NCI-H446 (cell line): Measurements from ENCODE around the gene KRTAP10-9.
"Not testable (repeated sequence)": the region's sequence is repeated elsewhere in the genome, so short reads cannot be mapped to it uniquely, and the experiment has no call there.

Experiments
- DNase-seq, 2 experiments: peaks; one replicate each; lab custom pipeline; 2025; lab: John Stamatoyannopoulos, UW

KRTAP10-9 gene

DNA sequence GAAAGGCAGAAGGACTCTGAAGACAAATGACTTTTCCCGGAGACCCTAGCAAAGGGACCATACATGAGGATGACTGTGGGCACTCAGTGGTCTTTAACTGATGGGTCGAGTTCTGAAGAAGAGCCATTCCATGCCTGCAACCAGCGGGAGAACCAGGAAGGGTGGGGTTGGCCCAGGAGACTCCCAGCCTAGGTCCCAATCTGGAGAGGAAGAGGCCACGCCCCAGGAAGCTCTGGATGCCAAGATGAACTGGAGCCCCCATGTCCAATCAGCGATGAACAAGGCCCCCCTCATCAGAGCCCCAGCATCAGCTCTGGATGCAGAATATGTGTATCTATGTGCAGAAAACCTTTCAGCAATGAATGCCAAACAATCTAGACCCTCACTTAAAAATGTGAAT is 13.9 kb downstream of the KRTAP10-9 start:
- no peak for DNase-seq

DNA sequence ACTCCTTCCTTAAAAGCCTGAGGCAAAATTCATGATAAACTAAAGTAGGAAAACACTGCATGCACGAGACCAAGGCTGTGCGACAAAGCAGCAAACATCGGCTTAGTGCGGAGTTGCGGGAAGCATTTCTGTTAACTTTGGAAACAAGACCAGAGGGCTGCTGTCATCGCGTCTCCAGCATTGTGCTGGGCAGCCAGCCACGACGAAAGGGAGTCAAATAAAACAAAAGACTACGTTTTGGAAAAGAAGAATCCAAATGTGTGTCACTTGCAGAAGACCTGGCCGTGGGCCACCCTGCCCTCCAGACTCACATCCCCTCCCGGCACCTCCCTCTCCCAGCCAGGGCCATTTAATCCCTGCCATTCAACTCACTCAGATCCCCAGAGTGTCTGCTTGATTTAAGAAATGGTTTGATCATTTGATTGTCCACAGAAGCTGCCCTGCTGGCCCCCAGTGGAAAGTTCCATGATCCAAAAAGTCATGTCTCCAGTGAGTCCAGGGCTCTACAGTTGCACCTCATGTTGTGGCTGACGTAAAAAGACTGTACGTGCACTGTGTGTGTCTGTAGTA is 16.9 kb downstream of the KRTAP10-9 start:
- no peak for DNase-seq

DNA sequence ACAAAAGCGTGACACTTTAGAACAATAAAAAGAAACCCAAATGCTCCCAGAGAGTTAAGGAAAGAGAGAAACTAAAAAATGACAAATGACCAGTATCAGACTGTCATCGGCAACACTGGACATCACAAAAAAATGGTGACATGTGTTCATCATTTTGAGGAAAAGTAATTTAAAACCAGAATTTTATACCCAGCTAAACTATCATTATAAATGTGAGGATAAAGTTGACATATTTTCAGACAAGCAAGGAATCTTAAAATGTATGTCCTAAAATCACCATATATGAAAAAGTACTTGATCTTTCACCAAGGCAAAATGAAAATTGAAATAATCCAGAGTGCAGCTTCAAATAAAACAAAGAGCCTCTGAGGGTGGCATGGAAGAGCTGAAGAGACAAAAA is 18.0 kb downstream of the KRTAP10-9 start:
- DNase-seq, result no peak

DNA sequence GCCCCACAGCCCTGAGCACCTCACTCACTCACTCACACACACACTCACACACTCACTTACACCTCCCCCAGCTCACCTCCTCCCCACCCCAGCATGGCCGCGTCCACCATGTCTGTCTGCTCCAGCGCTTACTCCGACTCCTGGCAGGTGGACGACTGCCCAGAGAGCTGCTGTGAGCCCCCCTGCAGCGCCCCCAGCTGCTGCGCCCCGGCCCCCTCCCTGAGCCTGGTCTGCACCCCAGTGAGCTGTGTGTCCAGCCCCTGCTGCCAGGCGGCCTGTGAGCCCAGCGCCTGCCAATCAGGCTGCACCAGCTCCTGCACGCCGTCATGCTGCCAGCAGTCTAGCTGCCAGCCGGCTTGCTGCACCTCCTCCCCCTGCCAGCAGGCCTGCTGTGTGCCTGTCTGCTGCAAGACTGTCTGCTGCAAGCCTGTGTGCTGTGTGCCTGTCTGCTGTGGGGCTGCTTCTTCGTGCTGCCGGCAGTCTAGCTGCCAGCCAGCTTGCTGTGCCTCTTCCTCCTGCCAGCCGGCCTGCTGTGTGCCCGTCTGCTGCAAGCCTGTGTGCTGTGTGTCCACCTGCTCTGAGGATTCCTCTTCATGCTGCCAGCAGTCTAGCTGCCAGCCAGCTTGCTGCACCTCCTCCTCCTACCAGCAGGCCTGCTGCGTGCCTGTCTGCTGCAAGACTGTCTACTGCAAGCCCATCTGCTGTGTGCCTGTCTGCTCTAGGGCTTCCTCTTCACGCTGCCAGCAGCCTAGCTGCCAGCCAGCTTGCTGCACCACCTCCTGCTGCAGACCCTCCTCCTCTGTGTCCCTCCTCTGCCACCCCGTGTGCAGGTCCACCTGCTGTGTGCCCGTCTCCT is 19.7 kb downstream of the KRTAP10-9 start, which contains the start of gene KRTAP10-11:
TSS of gene KRTAP10-11 (plus strand) at position 49 of the 856 bp plus-strand sequence. CDS start at position 94, 45 bp downstream.
- not testable (repeated sequence) for DNase-seq

DNA sequence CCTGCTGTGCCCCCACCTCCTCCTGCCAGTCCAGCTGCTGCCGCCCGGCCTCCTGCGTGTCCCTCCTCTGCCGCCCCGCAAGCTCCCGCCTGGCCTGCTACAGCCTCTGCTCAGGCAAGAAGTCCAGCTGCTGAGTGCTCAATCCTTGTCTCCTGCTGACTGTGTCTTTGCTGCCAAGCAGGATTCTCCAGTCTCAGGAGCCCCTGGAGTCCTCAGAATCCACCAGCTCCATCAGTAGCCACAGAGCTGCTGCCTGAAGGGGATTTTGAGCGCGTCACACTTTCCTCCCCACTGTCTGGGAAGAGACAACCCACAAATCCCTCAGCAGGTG is 20.3 kb downstream of the KRTAP10-9 start:
- no peak for DNase-seq

DNA sequence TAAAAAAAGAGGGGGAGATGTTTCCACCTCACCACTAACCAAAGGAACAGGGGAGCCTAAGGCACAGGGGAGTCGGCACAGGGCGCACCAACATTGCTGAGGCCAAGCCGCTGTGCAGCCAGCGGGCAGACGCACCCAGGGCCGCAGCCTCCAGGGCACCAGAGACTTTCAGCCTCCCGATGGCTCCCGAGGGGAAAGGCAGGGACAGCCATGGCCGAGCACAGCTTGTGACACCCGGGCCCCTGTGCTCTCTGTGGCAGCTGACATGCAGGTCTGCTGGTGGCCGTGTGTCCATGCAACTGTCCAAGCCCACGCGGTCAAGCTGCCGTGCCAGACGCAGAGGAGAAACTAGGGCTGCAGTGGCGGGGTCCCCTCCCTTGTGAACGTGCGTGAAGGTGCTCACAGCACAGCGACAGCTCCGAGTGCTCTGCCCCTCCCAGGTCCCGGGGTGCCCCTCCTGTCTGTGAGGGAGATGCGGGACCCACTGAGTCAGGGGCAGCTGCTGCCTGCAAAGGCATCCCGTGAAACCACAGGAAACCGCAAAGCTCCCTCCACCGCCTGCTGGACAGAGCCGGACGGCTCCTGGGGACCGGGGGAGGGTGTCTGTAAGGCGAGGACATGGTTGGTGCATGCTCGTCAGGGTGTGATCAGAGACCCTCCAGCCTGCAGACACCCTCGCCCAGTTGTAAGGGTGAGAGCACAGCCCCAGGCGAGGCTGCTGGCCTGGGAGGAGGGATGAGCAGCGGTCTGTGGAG is 21.8 kb downstream of the KRTAP10-9 start:
- DNase-seq, result no peak

DNA sequence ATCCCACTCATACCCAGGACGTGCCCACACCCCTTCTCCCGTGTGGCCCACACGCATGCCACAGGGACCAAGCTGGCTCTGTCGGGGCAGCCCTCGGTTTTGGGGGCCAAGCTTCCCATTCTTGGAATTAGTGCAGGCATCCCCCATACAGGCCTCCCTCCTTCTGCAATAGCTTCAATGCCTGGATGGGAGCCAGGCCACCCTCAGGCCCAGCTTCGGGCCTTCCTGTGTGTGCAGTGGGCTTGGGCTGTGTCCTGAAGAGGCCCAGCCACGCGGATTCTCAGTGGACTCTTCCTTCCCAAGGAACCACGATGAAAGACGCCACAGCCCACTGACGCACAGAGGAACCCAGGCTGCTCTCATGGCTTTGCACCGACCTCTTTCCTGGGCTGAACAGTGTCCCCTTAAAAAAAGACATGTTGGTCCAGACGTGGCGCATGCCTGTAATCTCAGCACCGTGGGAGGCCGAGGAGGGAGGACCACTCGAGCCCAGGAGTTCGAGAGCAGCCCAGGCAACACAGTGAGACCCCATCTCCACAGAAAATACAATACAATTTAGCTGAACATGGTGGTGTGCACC is 22.7 kb downstream of the KRTAP10-9 start:
- no peak for DNase-seq

DNA sequence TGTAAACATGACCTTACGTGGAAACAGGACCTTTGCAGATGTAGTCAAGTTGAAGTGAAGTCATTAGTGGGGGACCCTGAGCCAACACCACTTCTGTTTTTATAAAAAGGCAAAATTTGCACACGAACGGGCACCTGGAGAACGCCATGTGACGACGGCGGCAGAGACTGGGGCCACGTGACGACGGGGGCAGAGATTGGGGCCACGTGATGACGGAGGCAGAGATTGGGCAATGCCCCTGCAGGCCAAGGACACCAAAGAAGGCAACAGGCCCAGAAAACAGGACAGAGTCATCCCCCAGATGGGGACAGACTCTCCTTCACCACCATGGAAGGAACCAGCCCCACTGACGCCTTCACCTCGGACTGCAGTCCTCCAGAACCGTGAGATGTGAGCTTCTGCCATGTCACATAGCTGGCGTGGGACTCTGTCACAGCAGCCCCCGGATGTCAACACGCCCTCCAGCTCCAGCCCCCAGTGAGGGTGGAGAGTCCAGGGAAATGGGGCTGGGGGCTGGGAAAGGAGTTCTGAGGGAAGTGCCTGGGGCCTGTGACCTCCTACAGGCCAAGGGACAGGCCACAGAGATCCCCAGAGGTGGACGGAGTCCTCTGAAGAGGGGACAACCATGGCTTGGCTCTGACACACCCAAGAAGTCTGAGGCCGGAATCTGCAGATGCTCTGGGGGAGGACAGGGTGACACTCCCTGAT is 23.5 kb downstream of the KRTAP10-9 start:
- DNase-seq, result no peak

DNA sequence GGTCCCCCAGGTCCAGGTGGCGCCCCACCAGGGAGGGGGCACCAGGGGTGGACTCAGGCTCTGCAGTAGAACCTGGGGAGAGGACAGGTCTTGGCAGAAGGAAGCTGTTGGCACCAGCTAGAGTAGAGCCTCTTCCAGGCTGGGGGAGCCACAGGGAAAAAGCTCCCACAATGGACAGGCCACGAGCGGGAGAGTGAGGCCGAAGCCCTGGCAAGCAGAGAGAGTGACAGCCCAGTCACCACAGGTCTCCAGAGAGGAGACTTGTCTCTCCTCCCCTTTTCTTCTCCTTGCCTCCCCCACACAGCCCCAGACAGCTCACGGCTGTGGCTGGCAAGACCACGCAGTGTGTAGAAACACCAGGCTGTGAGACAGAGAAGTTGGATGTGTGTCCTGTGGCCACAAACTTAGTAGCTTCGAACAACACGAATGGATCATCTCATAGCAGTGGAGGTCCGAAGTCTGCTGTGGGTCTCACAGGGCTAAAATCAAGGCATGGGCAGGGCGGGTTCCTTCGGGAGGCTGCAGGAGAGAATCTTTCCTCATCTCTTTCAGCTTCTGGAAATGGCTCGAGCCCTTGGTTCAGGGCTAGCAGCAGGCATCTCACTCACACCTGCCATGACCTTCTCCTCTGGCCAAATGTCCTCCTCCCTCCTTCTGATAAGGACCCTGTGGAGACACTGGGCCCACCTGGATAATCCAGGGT is 24.2 kb downstream of the KRTAP10-9 start:
- no peak for DNase-seq

DNA sequence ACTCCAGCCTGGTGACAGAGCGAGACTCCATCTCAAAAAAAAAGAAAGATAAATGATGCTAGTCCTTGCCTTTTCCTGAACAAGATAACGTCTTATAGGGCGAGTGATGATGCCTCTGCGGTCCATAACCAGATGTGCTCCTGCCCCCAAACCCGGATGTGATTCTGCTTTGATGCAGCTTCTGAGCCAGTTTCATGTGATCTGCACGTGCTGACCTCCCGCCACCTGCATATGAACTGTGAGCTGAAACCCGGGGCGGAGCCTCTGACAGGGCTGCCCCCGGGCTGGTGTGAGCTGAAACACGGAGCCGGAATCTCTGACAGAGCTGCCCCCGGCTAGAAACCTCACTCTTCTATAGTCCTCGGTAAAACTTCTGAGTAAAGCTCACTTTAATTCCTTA is 26.2 kb downstream of the KRTAP10-9 start:
- DNase-seq, result no peak

DNA sequence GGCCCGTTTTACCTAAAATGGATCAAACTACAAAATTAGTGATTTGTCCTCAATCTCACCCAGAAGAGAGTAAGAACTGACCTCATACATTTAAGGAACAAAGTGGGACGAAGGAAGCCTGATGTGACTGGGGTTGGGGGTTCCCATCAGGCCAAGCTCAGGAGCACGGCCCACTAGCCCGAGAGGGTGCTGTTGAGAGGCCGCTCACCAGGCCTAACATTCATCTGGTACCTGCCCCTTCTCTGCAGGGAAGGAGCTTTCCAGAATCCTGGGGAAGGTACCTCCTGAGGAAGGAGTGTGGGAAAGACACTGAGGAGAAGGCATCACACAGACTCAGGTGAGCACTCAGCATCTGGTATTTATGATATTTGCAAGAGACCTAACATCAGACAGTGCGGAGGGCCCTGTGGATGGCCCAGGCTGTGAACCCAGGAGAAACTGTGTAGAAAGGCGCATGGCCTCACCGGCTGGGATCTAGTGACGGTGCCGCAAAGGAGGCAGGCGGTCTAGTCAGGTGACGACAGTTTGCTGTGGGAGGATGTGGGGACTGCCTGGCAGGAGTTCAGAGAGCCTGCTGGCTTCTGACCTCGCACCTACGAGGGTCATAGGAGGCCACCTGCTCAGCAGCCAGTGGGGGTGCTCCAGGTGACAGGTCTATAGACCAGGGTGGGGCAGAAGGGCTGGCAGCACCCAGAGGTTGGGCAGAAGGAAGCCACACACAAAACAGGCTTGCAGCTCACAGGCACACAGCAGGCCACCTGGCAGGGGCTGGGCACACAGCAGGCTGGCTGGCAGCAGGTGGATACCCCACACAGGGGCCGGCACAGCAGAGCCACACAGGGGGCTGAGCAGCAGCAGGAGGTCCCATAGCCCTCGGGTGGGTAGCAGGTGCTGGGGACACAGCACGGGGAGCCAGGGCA is 27.0 kb downstream of the KRTAP10-9 start:
- no peak for DNase-seq

DNA sequence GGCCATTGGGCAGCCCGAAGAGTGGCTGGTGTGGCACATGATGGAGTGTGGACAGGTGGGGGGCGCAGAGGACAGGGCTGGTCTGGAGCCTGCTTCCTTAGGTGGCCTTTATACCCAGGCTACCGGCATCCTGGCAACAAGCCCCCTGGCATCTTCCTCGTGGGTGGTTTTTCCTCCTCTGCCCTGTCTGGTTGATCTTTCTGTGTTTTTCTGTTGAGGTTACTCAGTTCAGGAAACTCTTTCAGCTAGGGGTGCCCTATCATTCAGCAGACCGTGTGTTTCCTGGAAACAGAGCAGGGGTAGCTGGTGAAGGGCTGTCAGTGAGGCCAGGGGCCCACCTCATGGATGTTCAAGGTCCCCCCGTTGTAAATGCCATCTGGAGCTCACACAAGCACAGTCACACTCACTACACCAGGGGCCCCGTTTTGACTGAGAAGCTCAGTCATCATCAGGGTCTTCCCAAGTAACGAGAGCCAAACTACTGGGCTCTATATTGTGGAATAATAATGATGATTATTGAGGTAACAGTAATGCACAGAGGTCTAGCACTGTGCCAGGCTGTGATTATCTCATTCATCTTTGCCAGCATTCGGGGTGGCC is 27.8 kb downstream of the KRTAP10-9 start, which contains the start of gene KRTAP12-4:
TSS of gene KRTAP12-4 (minus strand) at position 84 of the 600 bp plus-strand sequence. CDS start at position 39, 45 bp downstream.
- no peak for DNase-seq

DNA sequence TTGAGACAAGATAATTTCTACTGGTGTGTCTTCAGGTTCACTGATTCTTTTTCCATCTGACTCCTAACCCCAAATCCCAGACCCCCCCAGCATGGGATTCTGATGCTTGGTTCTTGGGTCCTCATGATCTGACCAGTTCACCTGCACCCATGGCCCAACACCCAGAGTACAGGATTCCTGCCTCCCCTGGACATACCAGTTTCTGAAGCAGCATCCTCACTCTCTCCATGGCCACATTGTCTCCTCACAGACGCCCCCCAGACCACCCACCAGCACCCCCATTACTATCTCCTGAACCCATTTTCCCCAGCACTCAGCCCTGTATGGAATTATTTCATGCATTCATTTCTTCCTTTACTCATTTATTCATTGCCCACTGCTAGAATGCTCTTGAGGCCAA is 30.0 kb downstream of the KRTAP10-9 start:
- no peak for DNase-seq

DNA sequence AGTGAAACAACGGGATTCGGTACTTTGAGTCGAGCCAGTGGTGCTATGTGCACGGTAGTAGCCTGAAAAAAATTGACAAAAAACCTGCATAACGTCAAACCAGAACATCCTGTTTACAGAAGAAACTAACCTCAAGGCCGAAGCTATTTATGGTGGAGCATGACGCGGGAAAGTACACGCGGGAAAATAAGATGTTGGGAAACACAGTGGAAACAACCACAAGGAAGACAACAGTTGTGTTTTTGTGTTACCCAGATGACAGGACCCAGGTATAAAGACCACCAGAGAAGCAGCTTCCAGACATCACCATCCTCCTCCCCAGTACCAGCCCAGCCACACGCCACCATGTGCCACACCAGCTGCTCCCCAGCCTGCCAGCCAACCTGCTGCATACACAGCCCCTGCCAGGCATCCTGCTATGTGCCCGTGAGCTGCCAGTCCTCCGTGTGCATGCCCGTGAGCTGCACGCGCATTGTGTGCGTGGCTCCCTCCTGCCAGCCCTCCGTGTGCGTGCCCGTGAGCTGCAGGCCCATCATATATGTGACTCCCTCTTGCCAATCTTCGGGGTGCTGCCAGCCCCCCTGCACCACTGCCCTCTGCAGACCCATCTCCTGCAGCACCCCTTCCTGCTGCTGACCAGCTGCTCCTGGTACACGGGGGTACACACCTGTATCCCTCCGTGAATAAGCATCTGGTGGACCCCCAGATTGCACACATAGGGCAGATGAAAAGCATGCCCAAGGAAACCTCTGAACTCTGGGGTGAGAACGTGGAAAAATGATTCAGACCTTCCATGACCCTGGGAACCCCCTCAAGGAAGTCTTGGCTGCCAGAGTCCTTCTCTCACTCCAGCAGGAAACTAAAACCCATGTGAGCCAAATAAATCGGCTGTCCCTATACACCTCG is 31.0 kb downstream of the KRTAP10-9 start, which contains the start of gene KRTAP12-3:
TSS of gene KRTAP12-3 (plus strand) at position 298 of the 906 bp plus-strand sequence. CDS start at position 346, 48 bp downstream.
- DNase-seq, result no peak

DNA sequence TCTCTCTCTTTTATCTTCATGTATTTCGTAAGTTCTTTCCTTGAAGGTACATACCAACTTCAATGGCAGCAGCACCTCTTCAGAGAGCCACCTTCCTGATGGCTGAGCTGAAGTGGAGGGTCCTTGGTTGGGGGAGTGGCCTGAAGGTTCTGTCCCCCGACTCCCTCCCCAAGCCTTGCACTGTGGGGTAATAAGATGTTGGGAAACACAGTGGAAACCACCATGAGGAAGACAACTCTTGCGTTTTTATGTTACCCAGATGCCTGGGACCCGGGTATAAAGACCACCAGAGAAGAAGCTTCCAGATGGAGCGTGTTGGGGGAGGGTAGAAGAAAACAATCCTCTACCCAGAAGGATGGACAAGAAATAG is 31.6 kb downstream of the KRTAP10-9 start:
- no peak for DNase-seq

DNA sequence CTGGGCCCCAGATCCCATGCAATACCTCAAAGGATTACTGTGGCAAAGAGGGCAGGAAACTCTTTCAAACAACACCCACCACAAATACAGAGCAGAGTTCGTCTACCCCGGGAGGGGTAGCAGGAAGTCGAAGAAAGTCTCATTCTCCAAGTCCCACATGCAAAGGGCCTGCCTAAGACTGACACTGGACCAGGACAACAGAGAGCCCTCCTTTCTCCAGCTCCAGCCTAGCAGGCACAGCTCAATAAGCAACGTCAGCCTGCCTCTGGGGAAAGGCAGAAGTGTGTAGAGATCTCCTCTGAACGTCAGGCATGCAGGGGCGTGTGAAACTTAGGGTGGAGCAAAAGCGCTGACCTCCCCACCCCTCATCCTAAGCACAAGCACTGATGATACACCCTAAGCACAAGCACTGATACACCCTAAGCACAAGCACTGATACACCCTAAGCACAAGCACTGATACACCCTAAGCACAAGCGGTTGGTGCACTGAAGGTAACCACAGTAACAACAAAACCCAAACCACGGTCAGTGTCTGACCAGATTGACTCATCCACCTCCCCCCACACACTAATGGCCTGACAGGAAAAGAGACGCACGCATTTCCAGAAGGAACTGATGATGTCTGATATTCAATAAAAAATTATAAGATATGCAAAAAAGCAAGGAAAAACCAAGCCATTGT is 32.2 kb downstream of the KRTAP10-9 start:
- DNase-seq, result no peak

DNA sequence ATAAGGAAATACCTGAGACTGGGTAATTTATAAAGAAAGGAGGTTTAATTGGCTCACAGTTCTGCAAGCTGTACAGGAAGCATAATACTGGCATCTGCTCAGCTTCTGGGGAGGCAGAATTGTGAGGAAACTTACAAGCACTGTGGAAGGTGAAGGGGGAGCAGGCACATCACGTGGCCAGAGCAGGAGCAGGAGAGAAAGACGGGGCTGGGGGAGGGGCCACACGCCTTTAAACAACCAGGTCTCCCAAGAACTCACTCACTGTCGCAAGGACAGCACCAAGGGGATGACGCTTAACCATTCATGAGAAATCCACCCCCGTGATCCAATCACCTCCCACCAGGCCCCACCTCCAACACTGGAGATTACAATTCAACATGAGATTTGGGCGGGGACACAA is 34.7 kb downstream of the KRTAP10-9 start:
- not testable (repeated sequence) for DNase-seq

DNA sequence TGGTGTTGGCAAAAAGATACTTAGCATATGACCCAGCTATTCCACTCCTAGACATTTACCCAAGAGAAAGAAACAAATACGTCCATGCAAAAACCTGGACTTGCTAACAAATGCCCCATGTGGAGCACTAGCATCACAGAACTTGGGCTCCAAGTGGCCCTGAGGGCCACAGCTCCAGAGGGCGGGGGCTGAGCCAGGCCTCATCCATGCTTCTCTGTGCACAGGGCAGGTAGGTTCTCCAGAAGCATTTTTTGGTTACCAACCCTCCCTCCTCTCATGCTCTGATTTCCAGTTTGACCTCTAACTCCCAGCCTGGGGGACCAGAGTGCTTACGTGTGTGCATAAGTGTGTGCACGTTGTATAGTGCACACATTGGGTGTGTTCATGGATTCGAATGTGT is 37.8 kb downstream of the KRTAP10-9 start:
- no peak for DNase-seq
